ENCODE results near the gene GJA8.
A peak's percentile ranks its signal among the peaks of the same experiment; 100 is the strongest.
"Not testable (repeated sequence)": the region's sequence is repeated elsewhere in the genome, so short reads cannot be mapped to it uniquely, and the experiment has no call there.

The GJA8 gene

DNA sequence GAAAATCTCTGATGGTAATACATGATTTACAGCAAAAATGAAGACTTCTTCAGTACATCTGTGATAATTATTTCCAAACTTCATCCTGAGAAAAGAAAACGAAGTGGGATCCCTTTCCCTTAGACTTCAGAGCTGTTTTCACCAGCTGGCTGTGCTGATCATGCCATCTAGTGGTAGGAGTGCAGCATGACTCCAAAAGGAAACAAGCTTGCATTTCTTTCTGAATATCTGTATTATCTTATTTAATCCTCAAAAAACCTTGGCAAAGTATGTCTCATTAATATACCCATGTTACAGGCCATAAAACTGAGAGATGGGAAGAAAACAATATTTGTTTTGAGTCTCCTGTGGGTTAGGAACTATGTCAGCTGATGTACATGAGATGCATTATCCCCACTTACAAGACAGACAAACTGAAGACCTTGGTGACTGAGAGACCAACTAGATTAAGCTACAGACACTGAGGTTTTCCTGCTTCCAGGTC is 9.8 kb upstream of the GJA8 start:
- no peak overlapping the region for H3K4me3 ChIP-seq (ENCODE audit: low read length)
- DNase-seq (ENCODE audit: low read depth): peak; percentile 85
- H3K4me1 ChIP-seq (ENCODE audit: control insufficient read depth, insufficient read depth, low read length): no peaks in the 10 kb centered on the region
- H3K9me3 ChIP-seq (ENCODE audit: control insufficient read depth, low read length): no peaks in the 10 kb centered on the region
- H3K9ac ChIP-seq (ENCODE audit: low read length): no peak overlapping the region
- H3K27me3 ChIP-seq (replicated peaks; ENCODE audit: control insufficient read depth, insufficient read depth, low read length): peaks cover 11% of the 10 kb centered on the region
- no peaks in the 10 kb centered on the region for H3K36me3 ChIP-seq (ENCODE audit: control insufficient read depth, insufficient read depth, low read length, severe bottlenecking)

DNA sequence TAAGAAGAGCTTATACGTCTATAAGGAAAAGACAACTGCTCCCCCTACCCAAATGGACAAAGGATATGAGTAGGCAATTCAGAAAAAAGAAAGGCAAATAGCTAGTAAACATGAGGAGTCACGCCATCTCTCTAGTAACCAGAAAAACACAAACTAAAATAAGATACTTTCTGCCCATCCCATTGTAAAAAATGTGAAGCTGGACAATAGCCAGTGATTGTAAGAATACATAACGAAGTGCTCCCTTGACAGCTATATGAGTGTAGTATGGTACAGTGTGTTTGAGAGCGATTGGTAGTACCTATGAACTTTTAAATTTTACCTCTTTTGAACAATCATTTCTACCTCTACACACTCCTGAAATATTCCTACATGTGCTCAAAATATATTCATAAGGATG is 7.5 kb upstream of the GJA8 start:
- no peak for DNase-seq (ENCODE audit: low read depth)
- Histone ChIP-seq H3K27me3 (replicated peaks; ENCODE audit: control insufficient read depth, insufficient read depth, low read length) (peaks cover 19% of the 10 kb centered on the region), H3K36me3 (ENCODE audit: control insufficient read depth, insufficient read depth, low read length, severe bottlenecking) (no peaks in the 10 kb centered on the region)

DNA sequence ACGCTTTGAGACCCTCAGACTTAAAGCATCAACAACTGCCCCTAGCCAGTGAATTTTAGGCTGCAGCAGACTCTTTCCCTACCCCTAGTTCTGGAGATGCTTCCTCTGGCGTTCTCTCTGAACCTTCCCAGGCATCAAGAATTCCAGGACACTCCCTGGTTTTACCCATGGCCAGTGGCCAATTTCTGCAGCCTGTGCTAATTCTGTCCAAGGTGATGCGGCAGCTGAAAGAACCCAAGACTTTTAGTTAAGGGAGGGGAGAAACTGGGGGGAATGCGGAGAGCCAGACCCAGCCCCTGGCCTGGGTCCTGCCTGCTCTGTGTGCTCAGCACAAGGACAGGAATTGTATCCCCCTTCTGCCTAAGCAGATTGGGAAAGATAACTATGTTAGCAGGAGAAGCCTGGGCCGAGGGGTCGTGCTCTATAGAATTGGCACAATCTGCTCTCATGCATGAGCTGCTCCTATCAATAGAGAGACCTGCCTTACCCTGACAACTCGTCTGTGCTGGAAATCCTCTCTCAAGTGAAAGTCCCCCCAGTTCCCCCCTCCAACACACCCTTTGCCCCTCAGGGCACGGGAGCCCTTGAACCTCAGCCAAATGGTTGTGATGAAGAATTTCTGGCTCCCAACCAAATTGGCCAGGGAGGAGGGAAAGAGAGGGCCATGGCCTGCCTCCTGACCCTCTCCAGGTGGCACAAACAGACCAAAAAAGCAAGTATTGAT is 5.4 kb upstream of the GJA8 start:
- Histone ChIP-seq H3K9me3 (ENCODE audit: control insufficient read depth, low read length) (no peaks in the 10 kb centered on the region), H3K36me3 (ENCODE audit: control insufficient read depth, insufficient read depth, low read length, severe bottlenecking) (no peaks in the 10 kb centered on the region), H3K4me3 (ENCODE audit: low read length) (no peak overlapping the region), H3K4me1 (ENCODE audit: control insufficient read depth, insufficient read depth, low read length) (no peaks in the 10 kb centered on the region), H3K9ac (ENCODE audit: low read length) (no peak overlapping the region), H3K27me3 (replicated peaks; ENCODE audit: control insufficient read depth, insufficient read depth, low read length) (peaks cover 9% of the 10 kb centered on the region)
- no peak for DNase-seq (ENCODE audit: low read depth)

More for the DNA sequence above, 7.5 kb upstream of the GJA8 start:
- H3K9ac ChIP-seq (ENCODE audit: low read length): no peak overlapping the region
- H3K4me1 ChIP-seq (ENCODE audit: control insufficient read depth, insufficient read depth, low read length): no peaks in the 10 kb centered on the region
- no peaks in the 10 kb centered on the region for H3K9me3 ChIP-seq (ENCODE audit: control insufficient read depth, low read length)
- H3K4me3 ChIP-seq (ENCODE audit: low read length): no peak overlapping the region

DNA sequence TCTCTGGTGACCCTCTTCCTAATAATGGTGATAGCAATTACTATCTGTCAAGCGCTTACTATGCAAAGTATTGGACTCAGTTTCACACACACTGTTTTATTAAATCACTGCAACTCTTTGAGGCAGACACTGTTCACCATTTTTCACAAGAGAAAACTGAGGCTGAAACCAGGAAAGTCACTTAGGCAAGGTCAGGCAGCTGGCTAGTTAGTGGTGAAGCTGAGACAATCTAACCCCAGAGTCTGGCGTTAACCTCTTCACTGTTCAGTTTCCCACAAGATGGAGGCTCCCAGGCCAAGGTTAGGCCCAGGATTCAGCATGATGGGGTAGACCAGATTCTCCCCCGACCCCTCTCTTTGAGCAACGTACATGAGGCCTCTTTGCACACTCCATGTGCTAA is 4.8 kb upstream of the GJA8 start:
- no peak for DNase-seq (ENCODE audit: low read depth)
- no peaks in the 10 kb centered on the region for H3K36me3 ChIP-seq (ENCODE audit: control insufficient read depth, insufficient read depth, low read length, severe bottlenecking)
- H3K9ac ChIP-seq (ENCODE audit: low read length): no peak overlapping the region
- no peaks in the 10 kb centered on the region for H3K9me3 ChIP-seq (ENCODE audit: control insufficient read depth, low read length)
- H3K4me1 ChIP-seq (ENCODE audit: control insufficient read depth, insufficient read depth, low read length): no peaks in the 10 kb centered on the region
- H3K4me3 ChIP-seq (ENCODE audit: low read length): no peak overlapping the region
- H3K27me3 ChIP-seq (replicated peaks; ENCODE audit: control insufficient read depth, insufficient read depth, low read length): peaks cover 9% of the 10 kb centered on the region

DNA sequence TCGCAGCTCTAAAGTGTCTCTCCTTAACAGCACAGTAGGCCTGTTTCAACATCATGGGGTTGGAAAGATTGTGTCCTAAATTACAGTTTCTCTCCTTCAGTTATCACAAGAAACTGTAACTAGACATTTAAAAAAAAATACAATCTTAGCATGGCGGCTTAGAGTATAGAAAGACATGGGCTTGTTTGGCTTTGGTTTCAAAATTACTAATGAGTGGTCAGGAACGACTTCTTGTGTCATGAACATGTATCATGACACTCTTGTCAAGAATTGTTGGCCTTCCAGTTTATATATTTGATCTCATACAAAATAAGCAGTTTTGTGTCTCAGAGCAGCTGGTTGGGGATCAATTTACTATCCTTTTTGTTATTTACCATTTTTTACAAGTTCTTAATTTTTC is 2.1 kb downstream of the GJA8 start:
- Histone ChIP-seq H3K27me3 (replicated peaks; ENCODE audit: control insufficient read depth, insufficient read depth, low read length) (peaks cover 10% of the 10 kb centered on the region), H3K4me3 (ENCODE audit: low read length) (no peak overlapping the region), H3K4me1 (ENCODE audit: control insufficient read depth, insufficient read depth, low read length) (no peaks in the 10 kb centered on the region), H3K9me3 (ENCODE audit: control insufficient read depth, low read length) (no peaks in the 10 kb centered on the region), H3K9ac (ENCODE audit: low read length) (no peak overlapping the region), H3K36me3 (ENCODE audit: control insufficient read depth, insufficient read depth, low read length, severe bottlenecking) (no peaks in the 10 kb centered on the region)
- DNase-seq (ENCODE audit: low read depth): no peak

DNA sequence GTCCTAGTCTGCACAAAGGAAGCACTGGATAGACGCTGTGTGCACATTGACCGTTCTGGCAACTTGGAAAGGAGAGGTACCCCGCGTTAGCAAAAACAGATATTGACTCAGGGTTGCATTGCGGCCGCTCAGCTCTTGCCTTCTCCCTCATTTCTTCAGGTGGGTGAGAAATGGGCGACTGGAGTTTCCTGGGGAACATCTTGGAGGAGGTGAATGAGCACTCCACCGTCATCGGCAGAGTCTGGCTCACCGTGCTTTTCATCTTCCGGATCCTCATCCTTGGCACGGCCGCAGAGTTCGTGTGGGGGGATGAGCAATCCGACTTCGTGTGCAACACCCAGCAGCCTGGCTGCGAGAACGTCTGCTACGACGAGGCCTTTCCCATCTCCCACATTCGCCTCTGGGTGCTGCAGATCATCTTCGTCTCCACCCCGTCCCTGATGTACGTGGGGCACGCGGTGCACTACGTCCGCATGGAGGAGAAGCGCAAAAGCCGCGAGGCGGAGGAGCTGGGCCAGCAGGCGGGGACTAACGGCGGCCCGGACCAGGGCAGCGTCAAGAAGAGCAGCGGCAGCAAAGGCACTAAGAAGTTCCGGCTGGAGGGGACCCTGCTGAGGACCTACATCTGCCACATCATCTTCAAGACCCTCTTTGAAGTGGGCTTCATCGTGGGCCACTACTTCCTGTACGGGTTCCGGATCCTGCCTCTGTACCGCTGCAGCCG is 5.4 kb downstream of the GJA8 start:
- Histone ChIP-seq H3K4me3 (ENCODE audit: low read length) (no peak overlapping the region), H3K4me1 (ENCODE audit: control insufficient read depth, insufficient read depth, low read length) (no peaks in the 10 kb centered on the region), H3K27me3 (replicated peaks; ENCODE audit: control insufficient read depth, insufficient read depth, low read length) (peaks cover 30% of the 10 kb centered on the region), H3K9me3 (ENCODE audit: control insufficient read depth, low read length) (no peaks in the 10 kb centered on the region), H3K9ac (ENCODE audit: low read length) (no peak overlapping the region), H3K36me3 (ENCODE audit: control insufficient read depth, insufficient read depth, low read length, severe bottlenecking) (no peaks in the 10 kb centered on the region)
- DNase-seq (ENCODE audit: low read depth): no peak

DNA sequence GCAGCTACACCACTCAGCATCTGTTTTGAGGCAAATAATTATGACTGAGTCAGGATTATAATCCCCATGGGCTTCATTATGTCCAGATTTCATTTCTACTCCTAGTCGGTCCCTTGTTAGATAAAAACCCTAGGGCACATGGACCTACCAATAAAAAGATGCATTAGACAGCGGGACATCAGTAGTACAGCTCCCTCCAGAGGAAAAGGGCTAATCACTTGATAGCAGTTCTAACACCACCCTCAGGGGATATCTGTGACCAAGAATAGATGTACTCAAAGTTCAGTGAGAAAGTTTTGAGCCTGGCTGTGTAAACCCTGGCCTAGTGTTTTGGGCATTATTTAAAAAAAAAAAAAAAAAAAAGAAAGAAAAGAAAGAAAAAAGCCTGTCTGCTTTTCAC is 10.0 kb downstream of the GJA8 start:
- no peak overlapping the region for H3K4me3 ChIP-seq (ENCODE audit: low read length)
- no peak overlapping the region for H3K9ac ChIP-seq (ENCODE audit: low read length)
- H3K9me3 ChIP-seq (ENCODE audit: control insufficient read depth, low read length): no peaks in the 10 kb centered on the region
- DNase-seq (ENCODE audit: low read depth): no peak
- H3K36me3 ChIP-seq (ENCODE audit: control insufficient read depth, insufficient read depth, low read length, severe bottlenecking): no peaks in the 10 kb centered on the region
- no peaks in the 10 kb centered on the region for H3K4me1 ChIP-seq (ENCODE audit: control insufficient read depth, insufficient read depth, low read length)
- H3K27me3 ChIP-seq (replicated peaks; ENCODE audit: control insufficient read depth, insufficient read depth, low read length): peaks cover 47% of the 10 kb centered on the region

DNA sequence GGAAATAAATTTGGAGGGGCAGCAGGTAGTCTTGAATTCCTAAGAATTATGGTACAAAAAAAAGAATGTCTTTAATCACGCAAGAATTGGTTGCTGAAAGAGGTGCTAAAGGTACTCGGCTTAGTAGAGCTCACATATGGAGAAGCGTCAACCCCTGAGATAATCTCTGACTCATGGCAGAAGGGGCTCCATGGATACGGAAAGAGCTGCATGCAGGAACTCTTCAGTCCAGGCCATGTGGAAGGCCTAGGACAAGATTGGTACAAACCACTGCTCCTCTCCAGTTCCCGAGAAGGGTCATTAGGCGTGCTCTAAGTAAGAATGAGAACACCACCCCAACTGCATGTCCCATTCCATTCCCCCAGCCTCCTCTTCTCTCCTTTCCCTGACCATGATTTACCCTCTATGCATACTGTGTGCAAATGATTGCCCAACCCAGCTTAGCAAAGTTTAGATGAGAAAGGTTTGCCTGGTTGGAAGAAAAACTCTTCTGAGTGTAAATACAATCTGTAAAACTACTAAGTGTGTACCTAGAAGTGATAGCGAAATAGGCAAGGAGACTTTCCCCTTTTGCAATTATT is 10.9 kb downstream of the GJA8 start:
- Histone ChIP-seq H3K9ac (ENCODE audit: low read length) (no peak overlapping the region), H3K4me3 (ENCODE audit: low read length) (no peak overlapping the region), H3K9me3 (ENCODE audit: control insufficient read depth, low read length) (no peaks in the 10 kb centered on the region), H3K4me1 (ENCODE audit: control insufficient read depth, insufficient read depth, low read length) (no peaks in the 10 kb centered on the region), H3K36me3 (ENCODE audit: control insufficient read depth, insufficient read depth, low read length, severe bottlenecking) (no peaks in the 10 kb centered on the region), H3K27me3 (replicated peaks; ENCODE audit: control insufficient read depth, insufficient read depth, low read length) (peaks cover 47% of the 10 kb centered on the region)
- no peak for DNase-seq (ENCODE audit: low read depth)

DNA sequence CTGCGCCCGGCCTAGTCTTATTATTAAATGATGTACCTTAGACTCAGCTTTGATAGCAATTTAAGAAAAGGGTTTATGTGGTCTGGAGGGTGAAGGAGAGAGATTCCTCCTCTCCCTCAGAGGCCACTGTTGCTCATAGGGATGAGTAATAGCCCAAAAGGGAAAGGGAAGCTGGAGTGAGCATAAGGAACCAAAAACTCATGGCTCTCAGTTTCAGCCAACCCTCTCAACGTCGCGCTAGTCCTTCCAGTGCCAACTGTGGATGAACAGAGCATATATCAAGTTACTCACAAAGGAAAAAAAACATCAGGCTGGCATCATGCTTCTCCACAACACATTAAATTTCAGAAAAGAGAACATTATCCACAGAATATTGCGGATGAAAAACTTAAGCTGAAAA is 17.3 kb downstream of the GJA8 start:
- no peak for DNase-seq (ENCODE audit: low read depth)
- H3K9me3 ChIP-seq (ENCODE audit: control insufficient read depth, low read length): no peaks in the 10 kb centered on the region
- H3K9ac ChIP-seq (ENCODE audit: low read length): no peak overlapping the region

DNA sequence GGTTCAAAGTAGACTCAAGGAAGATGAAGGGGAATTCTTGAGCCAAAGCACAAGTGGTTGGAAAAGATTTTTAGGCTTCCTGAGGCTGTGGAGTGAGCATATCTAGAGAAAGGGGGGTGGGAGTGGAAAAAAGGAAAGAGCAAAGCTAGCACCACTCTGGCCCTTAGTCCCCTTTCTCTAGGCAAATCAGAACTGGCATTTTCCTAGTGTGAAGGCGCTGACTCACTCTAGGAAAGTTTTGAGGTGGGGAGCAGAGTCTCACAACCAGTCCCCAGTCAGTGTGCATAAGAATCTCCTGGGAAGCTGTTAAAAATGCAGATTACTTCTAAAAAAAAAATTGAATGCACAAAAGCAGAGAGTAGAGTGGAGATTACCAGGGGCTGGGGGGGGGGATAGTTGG is 22.2 kb downstream of the GJA8 start:
- Histone ChIP-seq H3K27me3 (replicated peaks; ENCODE audit: control insufficient read depth, insufficient read depth, low read length) (no peaks in the 10 kb centered on the region), H3K36me3 (ENCODE audit: control insufficient read depth, insufficient read depth, low read length, severe bottlenecking) (no peaks in the 10 kb centered on the region), H3K4me3 (ENCODE audit: low read length) (no peak overlapping the region), H3K9ac (ENCODE audit: low read length) (no peak overlapping the region), H3K9me3 (ENCODE audit: control insufficient read depth, low read length) (no peaks in the 10 kb centered on the region), H3K4me1 (ENCODE audit: control insufficient read depth, insufficient read depth, low read length) (peaks cover 4% of the 10 kb centered on the region)
- no peak for DNase-seq (ENCODE audit: low read depth)

More for the DNA sequence above, 17.3 kb downstream of the GJA8 start:
- no peak overlapping the region for H3K4me3 ChIP-seq (ENCODE audit: low read length)
- no peaks in the 10 kb centered on the region for H3K4me1 ChIP-seq (ENCODE audit: control insufficient read depth, insufficient read depth, low read length)
- H3K27me3 ChIP-seq (replicated peaks; ENCODE audit: control insufficient read depth, insufficient read depth, low read length): peaks cover 13% of the 10 kb centered on the region
- no peaks in the 10 kb centered on the region for H3K36me3 ChIP-seq (ENCODE audit: control insufficient read depth, insufficient read depth, low read length, severe bottlenecking)

DNA sequence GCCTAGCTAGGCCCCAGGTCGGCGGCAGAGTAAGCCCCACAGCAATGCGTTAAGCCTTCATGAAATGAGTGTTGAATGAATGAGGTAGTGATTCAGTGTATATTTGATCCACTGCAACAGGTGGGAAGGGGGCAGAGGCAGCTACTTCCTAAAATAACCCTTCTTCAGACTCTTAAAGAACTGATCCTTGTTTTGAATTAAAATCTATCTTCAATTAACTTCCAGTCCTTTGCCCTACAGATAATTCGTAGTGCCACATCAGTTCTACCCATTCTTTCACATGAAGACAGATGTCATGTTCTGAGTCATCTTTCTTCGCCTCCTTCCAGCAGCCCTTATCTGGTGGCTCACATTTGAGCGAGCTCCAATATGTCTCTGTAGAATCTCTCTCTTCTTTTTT is 24.6 kb downstream of the GJA8 start:
- not testable (repeated sequence) for DNase-seq (ENCODE audit: low read depth); H3K4me3 ChIP-seq (ENCODE audit: low read length); H3K9ac ChIP-seq (ENCODE audit: low read length); H3K27me3 ChIP-seq (replicated peaks; ENCODE audit: control insufficient read depth, insufficient read depth, low read length); H3K9me3 ChIP-seq (ENCODE audit: control insufficient read depth, low read length); H3K4me1 ChIP-seq (ENCODE audit: control insufficient read depth, insufficient read depth, low read length); H3K36me3 ChIP-seq (ENCODE audit: control insufficient read depth, insufficient read depth, low read length, severe bottlenecking)

Measured in adipocyte (in vitro differentiated cells).